OCI-LY1 (cell line): ENCODE results near the gene VAV3.

ENCODE experiments used
- H2AFZ ChIP-seq: fragments of 200-600 bp; sonication (generic), shearing (Covaris generic); 2 replicates; pipeline ENCODE4 v1.6.0; 2014; ENCODE audit warnings: antibody characterized with exemption, mild to moderate bottlenecking, low read length
- H3F3A ChIP-seq: fragments of 200-600 bp; sonication (generic), shearing (Covaris generic); 2 replicates; pipeline ENCODE4 v1.6.0; 2014; ENCODE audit warnings: mild to moderate bottlenecking, antibody characterized with exemption, low read length, moderate library complexity; ENCODE audit not compliant: insufficient read depth
- H3K27ac ChIP-seq: fragments of 200-600 bp; sonication (generic); 2 replicates; pipeline ENCODE4 v1.5.1; 2014; ENCODE audit warnings: low read length, mixed run types, mild to moderate bottlenecking, low read depth; ENCODE audit not compliant: poor library complexity, severe bottlenecking
- H3K27me3 ChIP-seq: fragments of 200-600 bp; sonication (generic); 2 replicates; pipeline ENCODE4 v1.6.0; 2014; ENCODE audit warnings: antibody characterized with exemption, mild to moderate bottlenecking, low read length, moderate library complexity; ENCODE audit not compliant: insufficient read depth
- H3K36me3 ChIP-seq: fragments of 200-600 bp; sonication (generic); 2 replicates; pipeline ENCODE4 v1.6.1; 2014; ENCODE audit warnings: mild to moderate bottlenecking, antibody characterized with exemption, low read length, moderate library complexity, mixed read lengths; ENCODE audit not compliant: insufficient read depth
- H3K4me1 ChIP-seq: fragments of 200-600 bp; sonication (generic); 2 replicates; pipeline ENCODE4 v1.5.1; 2014; ENCODE audit warnings: mild to moderate bottlenecking, low read length, moderate library complexity; ENCODE audit not compliant: insufficient read depth, severe bottlenecking
- H3K4me2 ChIP-seq: fragments of 200-600 bp; sonication (generic), shearing (Covaris generic); 2 replicates; pipeline ENCODE4 v1.6.1; 2014; ENCODE audit warnings: low read length
- H3K4me3 ChIP-seq: fragments of 200-600 bp; sonication (generic); 2 replicates; pipeline ENCODE4 v1.5.1; 2014; ENCODE audit warnings: low read length, low read depth, mild to moderate bottlenecking, mixed read lengths; ENCODE audit not compliant: poor library complexity, severe bottlenecking
- H3K79me2 ChIP-seq: fragments of 200-600 bp; shearing (Covaris generic); 2 replicates; pipeline ENCODE4 v1.6.1; 2016; ENCODE audit warnings: mixed run types, low read length, mixed read lengths; ENCODE audit not compliant: insufficient read depth
- H3K9ac ChIP-seq: fragments of 200-600 bp; sonication (generic), shearing (Covaris generic); 2 replicates; pipeline ENCODE4 v1.6.1; 2014; ENCODE audit warnings: mild to moderate bottlenecking, low read length, mixed read lengths
- H3K9me2 ChIP-seq: fragments of 200-600 bp; sonication (generic), shearing (Covaris generic); 2 replicates; pipeline ENCODE4 v1.6.1; 2014; ENCODE audit warnings: low read depth, mild to moderate bottlenecking, low read length, mixed read lengths
- H3K9me3 ChIP-seq: fragments of 200-600 bp; shearing (Covaris generic); 2 replicates; pipeline ENCODE4 v1.6.1; 2014; ENCODE audit warnings: low read length, mixed read lengths
- H4K20me1 ChIP-seq: fragments of 200-600 bp; sonication (generic), shearing (Covaris generic); 2 replicates; pipeline ENCODE4 v1.6.0; 2016; ENCODE audit warnings: mild to moderate bottlenecking, low read length; ENCODE audit not compliant: insufficient read depth
- CTCF ChIP-seq: fragments of 200-600 bp; sonication (generic), shearing (Covaris generic); IDR thresholded peaks from 2 replicates; pipeline ENCODE4 v1.5.1; 2017; ENCODE audit warnings: mild to moderate bottlenecking, antibody characterized with exemption, low read length, moderate library complexity, mixed read lengths
- EZH2 ChIP-seq: fragments of 200-600 bp; sonication (generic), shearing (Covaris generic); IDR thresholded peaks from 2 replicates; pipeline ENCODE4 v1.8.0; 2017; ENCODE audit warnings: borderline replicate concordance, mixed run types, mild to moderate bottlenecking, antibody characterized with exemption, low read length, moderate library complexity, mixed read lengths

The VAV3 gene

GRCh38 chr1:107807855-107808254, 157.1 kb downstream of the VAV3 start:
- peaks cover 96% of the 10 kb centered on the region for H3K4me1 ChIP-seq
- no peaks in the 10 kb centered on the region for H3K9me2 ChIP-seq
- H3K4me3 ChIP-seq, result no peak overlapping the region
- H3K9me3 ChIP-seq, result no peaks in the 10 kb centered on the region
- H2AFZ ChIP-seq, result no peak overlapping the region
- H4K20me1 ChIP-seq, result no peaks in the 10 kb centered on the region
- no peaks in the 10 kb centered on the region for H3K79me2 ChIP-seq
- TF ChIP-seq EZH2 (no peak), CTCF (no peak)
- no peaks in the 10 kb centered on the region for H3F3A ChIP-seq
- H3K9ac ChIP-seq, result no peak overlapping the region; the same call in 1 of the 2 replicates
- no peaks in the 10 kb centered on the region for H3K36me3 ChIP-seq
- no peak overlapping the region for H3K4me2 ChIP-seq
- no peaks in the 10 kb centered on the region for H3K27me3 ChIP-seq
- H3K27ac ChIP-seq, result peak overlapping the region; percentile 53

- peak overlapping the region; percentile 0; the same call in 1 of the 2 replicates for H3K4me2 ChIP-seq
- no peaks in the 10 kb centered on the region for H3K9me3 ChIP-seq
- no peaks in the 10 kb centered on the region for H3K27me3 ChIP-seq
- H4K20me1 ChIP-seq, result no peaks in the 10 kb centered on the region
- no peaks in the 10 kb centered on the region for H3K9me2 ChIP-seq
- H3K36me3 ChIP-seq, result no peaks in the 10 kb centered on the region
- TF ChIP-seq CTCF (no peak), EZH2 (no peak)
- H3K4me3 ChIP-seq, result no peak overlapping the region
- peaks cover 100% of the 10 kb centered on the region for H3K4me1 ChIP-seq
- H3K27ac ChIP-seq, result peak overlapping the region; percentile 53
- no peak overlapping the region for H2AFZ ChIP-seq
- no peaks in the 10 kb centered on the region for H3K79me2 ChIP-seq
- H3F3A ChIP-seq, result no peaks in the 10 kb centered on the region
- H3K9ac ChIP-seq, result no peak overlapping the region; the same call in 1 of the 2 replicates
Measured at GRCh38 chr1:107807405-107807804, 157.6 kb downstream of the VAV3 start.

- Histone ChIP-seq H3K79me2 (no peaks in the 10 kb centered on the region), H3K36me3 (no peaks in the 10 kb centered on the region), H3K9me3 (no peaks in the 10 kb centered on the region), H2AFZ (no peak overlapping the region), H3K9ac (no peak overlapping the region), H3F3A (no peaks in the 10 kb centered on the region), H3K4me1 (peaks cover 96% of the 10 kb centered on the region), H4K20me1 (no peaks in the 10 kb centered on the region), H3K27ac (peak overlapping the region; percentile 53), H3K4me2 (no peak overlapping the region), H3K9me2 (no peaks in the 10 kb centered on the region), H3K4me3 (no peak overlapping the region), H3K27me3 (no peaks in the 10 kb centered on the region)
- no peak for TF ChIP-seq EZH2
- TF ChIP-seq CTCF, result no peak
Measured at GRCh38 chr1:107806902-107807301, 158.1 kb downstream of the VAV3 start.
